Parathyroid adenoma (tissue), 2 donors: ENCODE data around the gene CBLN3.

Source experiments
- H2AFZ ChIP-seq: fragments of 300-600 bp; sonication (generic); one replicate; pipeline ENCODE4 v1.7.0; 2017; ENCODE audit warnings: antibody characterized with exemption, mild to moderate bottlenecking
- H3K27ac ChIP-seq: fragments of 300-600 bp; sonication (generic); one replicate; pipeline ENCODE4 v1.7.0; 2017
- H3K27me3 ChIP-seq: fragments of 300-600 bp; sonication (generic); one replicate; pipeline ENCODE4 v1.7.0; 2017; ENCODE audit warnings: low read length; ENCODE audit not compliant: control insufficient read depth, insufficient read depth
- H3K36me3 ChIP-seq: fragments of 300-600 bp; sonication (generic); one replicate; pipeline ENCODE4 v1.7.0; 2017; ENCODE audit warnings: low read length; ENCODE audit not compliant: control insufficient read depth, insufficient read depth
- H3K4me1 ChIP-seq: fragments of 300-600 bp; sonication (generic); one replicate; pipeline ENCODE4 v1.7.0; 2017; ENCODE audit warnings: control low read depth
- H3K4me2 ChIP-seq: fragments of 300-600 bp; sonication (generic); one replicate; pipeline ENCODE4 v1.7.0; 2017; ENCODE audit warnings: low read length
- H3K4me3 ChIP-seq: fragments of 300-600 bp; sonication (generic); one replicate; pipeline ENCODE4 v1.7.0; 2017; ENCODE audit warnings: low read depth, low read length
- H3K79me2 ChIP-seq: fragments of 300-600 bp; sonication (generic); one replicate; pipeline ENCODE4 v1.7.0; 2017; ENCODE audit warnings: control low read depth
- H3K9ac ChIP-seq: fragments of 300-600 bp; sonication (generic); one replicate; pipeline ENCODE4 v1.7.0; 2017; ENCODE audit warnings: mild to moderate bottlenecking
- H3K9me3 ChIP-seq: fragments of 300-600 bp; sonication (generic); one replicate; pipeline ENCODE4 v1.7.0; 2017; ENCODE audit warnings: low read length; ENCODE audit not compliant: control insufficient read depth
- CTCF ChIP-seq: fragments of 300-600 bp; sonication (generic); IDR thresholded peaks from one replicate; pipeline ENCODE4 v1.7.0; 2017; ENCODE audit warnings: antibody characterized with exemption, mild to moderate bottlenecking
- donor health status: primary hyperparathyroidism.

The CBLN3 gene

GRCh38 chr14:24437020-24437735, 7.7 kb upstream of the CBLN3 start:
- no peak for TF ChIP-seq CTCF
- Histone ChIP-seq H2AFZ (no peak overlapping the region), H3K4me3 (no peak overlapping the region), H3K79me2 (no peaks in the 10 kb centered on the region), H3K4me2 (no peak overlapping the region), H3K4me1 (peaks cover 8% of the 10 kb centered on the region), H3K9ac (no peak overlapping the region), H3K36me3 (no peaks in the 10 kb centered on the region), H3K27ac (peak overlapping the region; percentile 45), H3K9me3 (no peaks in the 10 kb centered on the region), H3K27me3 (no peaks in the 10 kb centered on the region)

GRCh38 chr14:24436355-24437019, 7.0 kb upstream of the CBLN3 start:
- Histone ChIP-seq H3K4me2 (no peak overlapping the region), H3K27me3 (no peaks in the 10 kb centered on the region), H3K4me1 (peaks cover 8% of the 10 kb centered on the region), H3K9me3 (no peaks in the 10 kb centered on the region), H3K36me3 (no peaks in the 10 kb centered on the region), H3K4me3 (no peak overlapping the region), H2AFZ (no peak overlapping the region), H3K79me2 (no peaks in the 10 kb centered on the region), H3K27ac (peak overlapping the region; percentile 45), H3K9ac (no peak overlapping the region)
- TF ChIP-seq CTCF: peak; percentile 87

DNA sequence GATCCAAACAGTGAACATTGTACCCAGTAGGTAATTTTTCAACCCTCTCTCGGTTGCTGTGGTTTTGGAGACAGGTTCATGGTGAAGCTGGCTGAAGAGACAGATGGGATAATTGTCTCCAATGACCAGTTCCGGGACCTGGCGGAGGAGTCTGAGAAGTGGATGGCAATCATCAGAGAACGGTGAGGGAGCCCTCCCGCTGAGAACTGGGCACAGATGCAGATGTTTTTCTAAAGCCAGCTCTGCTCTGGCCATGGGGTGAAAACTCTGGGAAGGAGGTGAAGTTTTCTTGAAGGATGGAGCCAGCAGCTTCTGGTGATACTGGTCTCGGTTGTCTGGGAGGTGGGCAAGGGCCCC, 6.5 kb upstream of the CBLN3 start:
- no peaks in the 10 kb centered on the region for H3K36me3 ChIP-seq
- peaks cover 9% of the 10 kb centered on the region for H3K4me1 ChIP-seq
- H3K4me3 ChIP-seq: no peak overlapping the region
- no peak overlapping the region for H3K9ac ChIP-seq
- H3K4me2 ChIP-seq: no peak overlapping the region
- H3K27ac ChIP-seq: peak overlapping the region; percentile 45
- H3K27me3 ChIP-seq: no peaks in the 10 kb centered on the region
- TF ChIP-seq CTCF: no peak
- no peak overlapping the region for H2AFZ ChIP-seq
- H3K79me2 ChIP-seq: no peaks in the 10 kb centered on the region
- H3K9me3 ChIP-seq: no peaks in the 10 kb centered on the region

DNA sequence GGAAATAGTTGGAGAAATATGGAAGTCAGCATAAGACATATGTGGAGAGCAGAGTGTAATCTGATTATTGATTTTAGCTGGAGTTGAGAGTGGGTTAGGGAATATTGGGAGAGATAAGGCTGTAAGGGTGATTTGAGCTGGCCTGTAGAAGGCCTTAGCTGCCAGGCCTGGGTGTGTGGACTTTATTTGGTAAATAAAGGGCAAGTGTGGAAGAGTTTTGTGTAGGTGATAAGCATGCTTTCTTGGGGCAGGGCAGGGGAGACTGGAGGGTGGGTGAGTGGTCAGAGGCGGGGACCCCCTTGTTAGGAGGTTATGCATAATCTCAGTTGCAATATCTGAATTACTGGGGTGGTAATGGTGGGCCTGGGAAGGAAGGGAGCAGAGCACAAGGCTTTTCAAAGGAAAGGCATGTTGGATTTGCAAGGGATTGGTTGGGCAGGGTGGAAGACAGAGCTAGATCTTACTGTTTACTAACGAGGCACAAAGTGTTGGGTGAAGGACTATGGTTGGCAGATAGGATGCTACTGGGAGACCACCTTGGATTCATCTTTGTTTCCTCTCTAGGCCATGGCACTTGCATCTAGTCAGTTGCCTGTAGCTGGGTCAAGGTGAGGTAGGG, 5.8 kb upstream of the CBLN3 start:
- no peak overlapping the region for H3K27ac ChIP-seq
- H3K36me3 ChIP-seq: no peaks in the 10 kb centered on the region

More for the DNA sequence above, 5.8 kb upstream of the CBLN3 start:
- Histone ChIP-seq H3K27me3 (no peaks in the 10 kb centered on the region), H3K9ac (no peak overlapping the region), H2AFZ (no peak overlapping the region), H3K4me3 (no peak overlapping the region), H3K9me3 (no peaks in the 10 kb centered on the region), H3K4me2 (no peak overlapping the region), H3K79me2 (no peaks in the 10 kb centered on the region), H3K4me1 (peaks cover 14% of the 10 kb centered on the region)
- no peak for TF ChIP-seq CTCF
